Panc1 (cell line): ENCODE data around the gene ARMC5. TPM values are rescaled to one million over a fixed set of nuclear protein-coding genes. Genes with fewer than 3 reads are reported as not detected.

Experiments
- ATAC-seq: fragments of 200-7000 bp; cut with Tn5 transposase; 2 replicates; pipeline ENCODE4 v1.9.1; 2020; ENCODE audit warnings: mild to moderate bottlenecking, moderate library complexity
- BruUV-seq: library from RNA; stranded (reverse); fragments of 400-500 nt; replicated peaks from 2 replicates; lab custom pipeline; 2021; lab: Mats Ljungman, UMichigan
- CTCF ChIA-PET: fragments of 300-600 bp; sonication (Branson Sonifier 250); formaldehyde crosslinking; loops from one replicate; lab custom pipeline; 2022; ENCODE audit warnings: antibody characterized with exemption; lab: Charles Lee
- POLR2A ChIA-PET: fragments of 300-600 bp; sonication (Branson Sonifier 250); formaldehyde crosslinking; loops from one replicate; lab custom pipeline; 2022; ENCODE audit warnings: antibody characterized with exemption; lab: Charles Lee
- DNase-seq: peaks from one replicate; pipeline ENCODE4 v3.0.0-alpha.2; 2010; ENCODE audit warnings: low read depth, low spot score
- H3K27ac ChIP-seq: 2 replicates; pipeline ENCODE4 v1.5.1; 2011; ENCODE audit warnings: mild to moderate bottlenecking, low read length, inconsistent platforms
- H3K27me3 ChIP-seq: fragments of 200-500 bp; sonication (Bioruptor generic); 2 replicates; pipeline ENCODE4 v1.6.0; 2014; ENCODE audit warnings: low read length, inconsistent platforms; ENCODE audit not compliant: control insufficient read depth, insufficient read depth
- H3K36me3 ChIP-seq: fragments of 200-500 bp; sonication (Bioruptor generic); 2 replicates; pipeline ENCODE4 v1.5.1; 2014; ENCODE audit warnings: inconsistent platforms, mild to moderate bottlenecking, low read length, moderate library complexity; ENCODE audit not compliant: control insufficient read depth, insufficient read depth
- H3K4me1 ChIP-seq: 2 replicates; pipeline ENCODE4 v1.5.1; 2011; ENCODE audit warnings: inconsistent platforms, mild to moderate bottlenecking, low read length, moderate library complexity; ENCODE audit not compliant: control insufficient read depth, insufficient read depth
- H3K4me3 ChIP-seq, 2 experiments: 2 replicates each; pipeline ENCODE4 v1.5.1; 2011 to 2012; ENCODE audit warnings: low read depth in 2 of 2, low read length in 2 of 2, mild to moderate bottlenecking in 2 of 2, inconsistent platforms in 1 of 2, moderate library complexity in 1 of 2
- H3K9me3 ChIP-seq: fragments of 200-500 bp; sonication (Bioruptor generic); 2 replicates; pipeline ENCODE4 v1.5.1; 2014; ENCODE audit warnings: low read depth, mild to moderate bottlenecking, inconsistent platforms, low read length, moderate library complexity; ENCODE audit not compliant: control insufficient read depth, insufficient read depth
- POLR2AphosphoS5 ChIP-seq: IDR thresholded peaks from 2 replicates; pipeline ENCODE4 v1.6.1; 2012; ENCODE audit warnings: mild to moderate bottlenecking, low read depth, low read length, moderate library complexity
- SIN3A ChIP-seq: IDR thresholded peaks from 2 replicates; pipeline ENCODE4 v1.6.1; 2012; ENCODE audit warnings: low read depth, mild to moderate bottlenecking, low read length, moderate library complexity, borderline replicate concordance; ENCODE audit not compliant: insufficient read depth
- TCF7L2 ChIP-seq: IDR thresholded peaks from 2 replicates; pipeline ENCODE4 v1.6.1; 2011; ENCODE audit warnings: mild to moderate bottlenecking, low read depth, low read length, inconsistent platforms
- in situ Hi-C: cut with HindIII; loops from 2 replicates; pipeline ENCODE4 v1.10.0; 2016; ENCODE audit warnings: low sequenced_read_pairs, low pct_unique_long_range_greater_than_20kb
- intact Hi-C: fragments of 100-400 bp; cut with micrococcal nuclease; formaldehyde crosslinking; loops from one replicate; pipeline ENCODE4 v1.10.0; 2022; ENCODE audit not compliant: unreplicated experiment
- total RNA-seq: library from RNA; stranded (reverse); gene quantifications from one replicate; pipeline ENCODE4 v1.2.1, GENCODE V29; 2021; ENCODE audit not compliant: unreplicated experiment
- TF ChIP-seq, protein P1 (sequence below): fragments of 450-650 bp; IDR thresholded peaks from 2 replicates; pipeline ENCODE4 v1.5.1; 2017; ENCODE audit warnings: mild to moderate bottlenecking
- TF ChIP-seq, protein P2 (sequence below), 2 experiments: IDR thresholded peaks; 2 replicates each; pipeline ENCODE4 v1.6.1; 2011 to 2012; ENCODE audit warnings: low read depth in 2 of 2, control low read depth in 1 of 2, low read length in 1 of 2, mild to moderate bottlenecking in 1 of 2, moderate library complexity in 1 of 2; ENCODE audit not compliant: insufficient read depth in 1 of 2

The ARMC5 gene
- total RNA-seq, 1 experiment from 2014 or later = 19.8 TPM

DNA sequence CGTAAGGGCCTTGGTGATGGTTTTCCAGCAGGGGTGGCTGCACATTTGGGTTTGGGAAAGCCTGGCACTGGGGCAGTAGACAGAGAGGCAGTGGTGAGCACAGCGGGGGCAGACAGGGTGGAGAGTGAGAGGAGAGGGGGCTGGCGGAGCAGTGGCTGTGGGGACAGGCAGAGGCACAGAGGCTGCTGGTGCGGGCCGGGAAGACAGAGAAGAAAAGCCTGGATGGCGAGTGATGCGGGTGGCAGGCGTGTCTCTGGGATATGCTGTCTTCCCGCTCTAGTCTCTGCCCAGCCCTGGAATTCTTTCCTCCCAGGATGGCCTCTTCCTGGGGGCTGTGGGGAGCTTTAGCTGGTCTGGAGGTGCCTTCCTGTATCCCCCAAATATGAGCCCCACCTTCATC lies 49.2 kb upstream of the ARMC5 start:
- intact Hi-C loops = no loop called here
- DNase-seq = no peak
- H3K4me3 ChIP-seq = no peak overlapping the region
- H3K36me3 ChIP-seq = no peaks in the 10 kb centered on the region
- no peak for ATAC-seq
- BruUV-seq = no TSS peak
- H3K27me3 ChIP-seq = no peaks in the 10 kb centered on the region
- CTCF ChIA-PET = no interaction called here
- H3K27ac ChIP-seq = no peak overlapping the region
- TF ChIP-seq SIN3A (no peak), TCF7L2 (no peak), POLR2AphosphoS5 (no peak)
- TF ChIP-seq, protein P1, sequence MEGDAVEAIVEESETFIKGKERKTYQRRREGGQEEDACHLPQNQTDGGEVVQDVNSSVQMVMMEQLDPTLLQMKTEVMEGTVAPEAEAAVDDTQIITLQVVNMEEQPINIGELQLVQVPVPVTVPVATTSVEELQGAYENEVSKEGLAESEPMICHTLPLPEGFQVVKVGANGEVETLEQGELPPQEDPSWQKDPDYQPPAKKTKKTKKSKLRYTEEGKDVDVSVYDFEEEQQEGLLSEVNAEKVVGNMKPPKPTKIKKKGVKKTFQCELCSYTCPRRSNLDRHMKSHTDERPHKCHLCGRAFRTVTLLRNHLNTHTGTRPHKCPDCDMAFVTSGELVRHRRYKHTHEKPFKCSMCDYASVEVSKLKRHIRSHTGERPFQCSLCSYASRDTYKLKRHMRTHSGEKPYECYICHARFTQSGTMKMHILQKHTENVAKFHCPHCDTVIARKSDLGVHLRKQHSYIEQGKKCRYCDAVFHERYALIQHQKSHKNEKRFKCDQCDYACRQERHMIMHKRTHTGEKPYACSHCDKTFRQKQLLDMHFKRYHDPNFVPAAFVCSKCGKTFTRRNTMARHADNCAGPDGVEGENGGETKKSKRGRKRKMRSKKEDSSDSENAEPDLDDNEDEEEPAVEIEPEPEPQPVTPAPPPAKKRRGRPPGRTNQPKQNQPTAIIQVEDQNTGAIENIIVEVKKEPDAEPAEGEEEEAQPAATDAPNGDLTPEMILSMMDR = no peak
- TF ChIP-seq, protein P2, sequence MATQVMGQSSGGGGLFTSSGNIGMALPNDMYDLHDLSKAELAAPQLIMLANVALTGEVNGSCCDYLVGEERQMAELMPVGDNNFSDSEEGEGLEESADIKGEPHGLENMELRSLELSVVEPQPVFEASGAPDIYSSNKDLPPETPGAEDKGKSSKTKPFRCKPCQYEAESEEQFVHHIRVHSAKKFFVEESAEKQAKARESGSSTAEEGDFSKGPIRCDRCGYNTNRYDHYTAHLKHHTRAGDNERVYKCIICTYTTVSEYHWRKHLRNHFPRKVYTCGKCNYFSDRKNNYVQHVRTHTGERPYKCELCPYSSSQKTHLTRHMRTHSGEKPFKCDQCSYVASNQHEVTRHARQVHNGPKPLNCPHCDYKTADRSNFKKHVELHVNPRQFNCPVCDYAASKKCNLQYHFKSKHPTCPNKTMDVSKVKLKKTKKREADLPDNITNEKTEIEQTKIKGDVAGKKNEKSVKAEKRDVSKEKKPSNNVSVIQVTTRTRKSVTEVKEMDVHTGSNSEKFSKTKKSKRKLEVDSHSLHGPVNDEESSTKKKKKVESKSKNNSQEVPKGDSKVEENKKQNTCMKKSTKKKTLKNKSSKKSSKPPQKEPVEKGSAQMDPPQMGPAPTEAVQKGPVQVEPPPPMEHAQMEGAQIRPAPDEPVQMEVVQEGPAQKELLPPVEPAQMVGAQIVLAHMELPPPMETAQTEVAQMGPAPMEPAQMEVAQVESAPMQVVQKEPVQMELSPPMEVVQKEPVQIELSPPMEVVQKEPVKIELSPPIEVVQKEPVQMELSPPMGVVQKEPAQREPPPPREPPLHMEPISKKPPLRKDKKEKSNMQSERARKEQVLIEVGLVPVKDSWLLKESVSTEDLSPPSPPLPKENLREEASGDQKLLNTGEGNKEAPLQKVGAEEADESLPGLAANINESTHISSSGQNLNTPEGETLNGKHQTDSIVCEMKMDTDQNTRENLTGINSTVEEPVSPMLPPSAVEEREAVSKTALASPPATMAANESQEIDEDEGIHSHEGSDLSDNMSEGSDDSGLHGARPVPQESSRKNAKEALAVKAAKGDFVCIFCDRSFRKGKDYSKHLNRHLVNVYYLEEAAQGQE (IDR thresholded peaks at IDR 0.05; ENCODE audit: insufficient read depth in 1 of 2, low read depth in 2 of 2, low read length in 1 of 2) = no peak
- POLR2A ChIA-PET = no interaction called here
- H3K9me3 ChIP-seq = no peaks in the 10 kb centered on the region
- in situ Hi-C loops = no loop called here
- no peaks in the 10 kb centered on the region for H3K4me1 ChIP-seq

DNA sequence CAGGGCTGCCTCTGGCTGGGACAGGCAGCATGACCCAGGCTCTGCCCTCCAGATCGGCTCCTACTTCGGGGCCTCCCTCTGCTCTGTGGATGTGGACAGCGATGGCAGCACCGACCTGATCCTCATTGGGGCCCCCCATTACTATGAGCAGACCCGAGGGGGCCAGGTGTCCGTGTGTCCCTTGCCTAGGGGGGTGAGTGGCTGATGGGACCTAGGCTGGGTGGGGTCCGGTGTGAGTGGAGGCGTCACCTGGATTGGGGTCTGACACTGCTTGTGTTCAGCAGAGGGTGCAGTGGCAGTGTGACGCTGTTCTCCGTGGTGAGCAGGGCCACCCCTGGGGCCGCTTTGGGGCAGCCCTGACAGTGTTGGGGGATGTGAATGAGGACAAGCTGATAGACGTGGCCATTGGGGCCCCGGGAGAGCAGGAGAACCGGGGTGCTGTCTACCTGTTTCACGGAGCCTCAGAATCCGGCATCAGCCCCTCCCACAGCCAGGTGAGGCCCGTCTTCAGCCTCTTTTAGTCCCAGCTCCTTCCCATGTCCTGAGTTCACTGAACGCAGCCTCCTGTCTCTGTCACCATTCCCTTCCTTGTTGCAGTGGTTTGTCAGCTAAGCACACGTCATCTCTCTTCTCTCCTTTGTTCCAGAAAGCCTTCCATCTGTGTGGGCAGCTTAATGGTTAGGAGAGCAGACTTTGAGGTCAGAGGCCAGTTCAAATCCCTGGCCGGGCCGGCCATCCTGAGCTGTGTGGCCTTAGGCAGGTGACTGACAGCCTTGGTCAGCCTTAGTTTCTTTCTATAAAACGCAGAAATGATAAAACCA lies 48.1 kb upstream of the ARMC5 start:
- no peaks in the 10 kb centered on the region for H3K9me3 ChIP-seq
- no peak overlapping the region for H3K4me3 ChIP-seq
- H3K27me3 ChIP-seq = no peaks in the 10 kb centered on the region
- no peaks in the 10 kb centered on the region for H3K4me1 ChIP-seq
- CTCF ChIA-PET = no interaction called here
- no peaks in the 10 kb centered on the region for H3K36me3 ChIP-seq
- intact Hi-C loops (no loop called here), in situ Hi-C loops (no loop called here)
- 0 out of 2 replicates have a peak, but pooled peaks have one; percentile 8 for ATAC-seq
- H3K27ac ChIP-seq = no peak overlapping the region
- BruUV-seq = no TSS peak
- POLR2A ChIA-PET = no interaction called here
- DNase-seq = no peak
- TF ChIP-seq POLR2AphosphoS5 = no peak
- TF ChIP-seq TCF7L2 = no peak
- TF ChIP-seq, protein P2 (IDR thresholded peaks at IDR 0.05; ENCODE audit: insufficient read depth in 1 of 2, low read depth in 2 of 2, low read length in 1 of 2) = no peak
- TF ChIP-seq SIN3A = no peak
- TF ChIP-seq, protein P1 = no peak
